NCI-H1694 treated with DMSO at 0.1 percent for 48 hours (cell line): ENCODE results near the gene ZNF664.

Source experiments
- DNase-seq: peaks from one replicate; lab custom pipeline; 2025; lab: John Stamatoyannopoulos, UW

ZNF664 gene

GRCh38 chr12:124009781-124010180 is 36.8 kb downstream of the ZNF664 start:
- DNase-seq: no peak

- no peak for DNase-seq
These were observed 37.7 kb downstream of the ZNF664 start for GRCh38 chr12:124010687-124011086.

- no peak for DNase-seq
These were observed 38.6 kb downstream of the ZNF664 start for GRCh38 chr12:124011435-124012115.

GRCh38 chr12:124013073-124013472 is 40.1 kb downstream of the ZNF664 start:
- DNase-seq: no peak

- DNase-seq: no peak
These were observed 42.8 kb downstream of the ZNF664 start for GRCh38 chr12:124015494-124016461.

- DNase-seq: no peak
These were observed 44.0 kb downstream of the ZNF664 start for GRCh38 chr12:124017064-124017463.

GRCh38 chr12:124018539-124018938 is 45.5 kb downstream of the ZNF664 start:
- DNase-seq: no peak

- DNase-seq: no peak
These were observed 46.1 kb downstream of the ZNF664 start for GRCh38 chr12:124019115-124019514.

- DNase-seq: no peak
These were observed 47.5 kb downstream of the ZNF664 start for GRCh38 chr12:124020514-124020949.

- no peak for DNase-seq
These were observed 48.0 kb downstream of the ZNF664 start for GRCh38 chr12:124021007-124021406.

GRCh38 chr12:124022161-124022560 is 49.1 kb downstream of the ZNF664 start:
- no peak for DNase-seq

GRCh38 chr12:124024263-124024678 is 51.3 kb downstream of the ZNF664 start:
- no peak for DNase-seq

- no peak for DNase-seq
These were observed 51.8 kb downstream of the ZNF664 start for GRCh38 chr12:124024776-124025175.

- no peak for DNase-seq
These were observed 52.6 kb downstream of the ZNF664 start for GRCh38 chr12:124025661-124026060.

- DNase-seq: no peak
These were observed 54.0 kb downstream of the ZNF664 start for GRCh38 chr12:124026755-124027745.

- no peak for DNase-seq
These were observed 54.9 kb downstream of the ZNF664 start for GRCh38 chr12:124027753-124028554.

- no peak for DNase-seq
These were observed 55.5 kb downstream of the ZNF664 start for GRCh38 chr12:124028555-124028925.

- DNase-seq: no peak
These were observed 57.0 kb downstream of the ZNF664 start for GRCh38 chr12:124030008-124030407.

GRCh38 chr12:124030510-124030909 is 57.5 kb downstream of the ZNF664 start:
- DNase-seq: no peak

GRCh38 chr12:124031058-124031457 is 58.0 kb downstream of the ZNF664 start:
- DNase-seq: no peak

- peak; percentile 16 for DNase-seq
These were observed 59.4 kb downstream of the ZNF664 start for GRCh38 chr12:124032265-124032886.
